Measurements from ENCODE around the gene MTHFSD.

GRCh38 chr16:86513471-86514277, 41.4 kb downstream of the MTHFSD start:
- TF ChIP-seq, protein P1, sequence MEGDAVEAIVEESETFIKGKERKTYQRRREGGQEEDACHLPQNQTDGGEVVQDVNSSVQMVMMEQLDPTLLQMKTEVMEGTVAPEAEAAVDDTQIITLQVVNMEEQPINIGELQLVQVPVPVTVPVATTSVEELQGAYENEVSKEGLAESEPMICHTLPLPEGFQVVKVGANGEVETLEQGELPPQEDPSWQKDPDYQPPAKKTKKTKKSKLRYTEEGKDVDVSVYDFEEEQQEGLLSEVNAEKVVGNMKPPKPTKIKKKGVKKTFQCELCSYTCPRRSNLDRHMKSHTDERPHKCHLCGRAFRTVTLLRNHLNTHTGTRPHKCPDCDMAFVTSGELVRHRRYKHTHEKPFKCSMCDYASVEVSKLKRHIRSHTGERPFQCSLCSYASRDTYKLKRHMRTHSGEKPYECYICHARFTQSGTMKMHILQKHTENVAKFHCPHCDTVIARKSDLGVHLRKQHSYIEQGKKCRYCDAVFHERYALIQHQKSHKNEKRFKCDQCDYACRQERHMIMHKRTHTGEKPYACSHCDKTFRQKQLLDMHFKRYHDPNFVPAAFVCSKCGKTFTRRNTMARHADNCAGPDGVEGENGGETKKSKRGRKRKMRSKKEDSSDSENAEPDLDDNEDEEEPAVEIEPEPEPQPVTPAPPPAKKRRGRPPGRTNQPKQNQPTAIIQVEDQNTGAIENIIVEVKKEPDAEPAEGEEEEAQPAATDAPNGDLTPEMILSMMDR (IDR thresholded peaks at IDR 0.05), result no peak
- TF ChIP-seq POLR2A (IDR thresholded peaks at IDR 0.05), result no peak
